Forelimb muscle (tissue), 1 donor: ENCODE measurements around the gene IRAK4. TPM values are rescaled to one million over a fixed set of nuclear protein-coding genes. Genes with fewer than 3 reads are reported as not detected.

Source experiments
- DNase-seq: peaks from one replicate; pipeline ENCODE4 v3.0.0-alpha.2; 2013; ENCODE audit warnings: low read depth
- polyA plus RNA-seq: library from polyadenylated mRNA; unstranded; fragments of 120-200 nt; gene quantifications from one replicate; pipeline ENCODE4 v1.2.1, GENCODE V29; 2013; ENCODE audit not compliant: insufficient read length

The IRAK4 gene
- polyA plus RNA-seq, 1 donor: 7.1 TPM

GRCh38 chr12:43835656-43836474 lies 77.1 kb downstream of the IRAK4 start, which contains the start of gene TMEM117:
Gene TMEM117 (plus strand): TSS chr12:43836081.
- peak; percentile 17 for DNase-seq

- DNase-seq: peak; percentile 19
These were observed 77.8 kb downstream of the IRAK4 start for GRCh38 chr12:43836475-43836989.

Other genes with a start within 250 kb of the IRAK4 start
- 0.05 TPM for gene ADAMTS20, start 206.7 kb upstream of the IRAK4 start, polyA plus RNA-seq
- 7.0 TPM for gene PUS7L, start 161 bp upstream of the IRAK4 start, polyA plus RNA-seq
- gene TWF1, start 47.4 kb downstream of the IRAK4 start, polyA plus RNA-seq: 26.8 TPM
- gene TMEM117, start 77.1 kb downstream of the IRAK4 start, polyA plus RNA-seq: 8.5 TPM